ENCODE data around the gene DHCR24.

The DHCR24 gene

DNA sequence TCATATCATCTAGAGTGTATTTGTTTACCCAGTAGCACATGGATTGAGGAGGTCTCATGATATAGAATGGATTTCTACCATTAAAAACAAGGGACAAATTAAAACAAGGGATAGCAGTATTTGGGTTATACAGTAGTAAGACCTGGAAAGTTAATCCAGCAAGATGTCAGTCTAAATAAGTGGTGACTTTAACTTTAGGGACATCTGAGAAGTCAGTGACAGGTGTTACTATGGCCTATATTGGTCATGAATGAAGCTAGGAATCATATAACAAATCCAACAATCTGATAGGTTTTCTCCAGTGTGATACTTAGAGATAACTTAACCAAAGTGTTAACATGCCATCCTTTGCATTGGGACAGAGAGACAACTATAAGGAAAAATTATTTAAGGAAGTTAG is 42.7 kb upstream of the DHCR24 start:
- no peak overlapping the region for H3K9ac ChIP-seq

DNA sequence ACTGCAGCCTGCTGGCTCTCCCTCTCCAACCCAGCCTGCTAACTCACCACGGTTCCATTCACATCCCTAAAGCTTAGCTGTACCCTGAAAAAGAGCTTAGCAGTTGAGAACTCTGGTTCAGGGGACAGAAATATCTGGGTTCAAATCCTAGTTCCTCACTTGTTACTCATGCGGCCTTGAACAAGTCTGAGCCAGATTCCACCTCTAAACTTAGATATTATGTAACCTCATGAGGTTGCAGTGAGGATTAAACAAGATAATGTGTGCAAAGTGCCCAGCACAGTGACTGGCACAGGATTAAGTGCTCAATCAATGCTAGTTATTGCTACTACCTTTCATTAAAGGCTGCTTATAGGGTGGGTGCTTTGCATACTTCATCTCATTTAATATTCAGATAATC is 41.3 kb upstream of the DHCR24 start:
- peaks cover 10% of the 10 kb centered on the region for H3K4me1 ChIP-seq
- TF ChIP-seq, protein P1, sequence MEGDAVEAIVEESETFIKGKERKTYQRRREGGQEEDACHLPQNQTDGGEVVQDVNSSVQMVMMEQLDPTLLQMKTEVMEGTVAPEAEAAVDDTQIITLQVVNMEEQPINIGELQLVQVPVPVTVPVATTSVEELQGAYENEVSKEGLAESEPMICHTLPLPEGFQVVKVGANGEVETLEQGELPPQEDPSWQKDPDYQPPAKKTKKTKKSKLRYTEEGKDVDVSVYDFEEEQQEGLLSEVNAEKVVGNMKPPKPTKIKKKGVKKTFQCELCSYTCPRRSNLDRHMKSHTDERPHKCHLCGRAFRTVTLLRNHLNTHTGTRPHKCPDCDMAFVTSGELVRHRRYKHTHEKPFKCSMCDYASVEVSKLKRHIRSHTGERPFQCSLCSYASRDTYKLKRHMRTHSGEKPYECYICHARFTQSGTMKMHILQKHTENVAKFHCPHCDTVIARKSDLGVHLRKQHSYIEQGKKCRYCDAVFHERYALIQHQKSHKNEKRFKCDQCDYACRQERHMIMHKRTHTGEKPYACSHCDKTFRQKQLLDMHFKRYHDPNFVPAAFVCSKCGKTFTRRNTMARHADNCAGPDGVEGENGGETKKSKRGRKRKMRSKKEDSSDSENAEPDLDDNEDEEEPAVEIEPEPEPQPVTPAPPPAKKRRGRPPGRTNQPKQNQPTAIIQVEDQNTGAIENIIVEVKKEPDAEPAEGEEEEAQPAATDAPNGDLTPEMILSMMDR (IDR thresholded peaks at IDR 0.05): no peak
- no peak overlapping the region for H3K27ac ChIP-seq
- no peaks in the 10 kb centered on the region for H3K36me3 ChIP-seq (ENCODE audit: control insufficient read depth, insufficient read depth, low read length)
- H3K4me3 ChIP-seq (ENCODE audit: low read depth, low read length): no peak overlapping the region
- no peak overlapping the region for H3K9ac ChIP-seq
- H3K9me3 ChIP-seq (ENCODE audit: control insufficient read depth, low read length): no peaks in the 10 kb centered on the region
- H3K4me2 ChIP-seq (ENCODE audit: low read length): no peak overlapping the region
- H3K79me2 ChIP-seq: no peaks in the 10 kb centered on the region
- H3K27me3 ChIP-seq (ENCODE audit: control insufficient read depth, insufficient read depth, low read length): no peaks in the 10 kb centered on the region
- H2AFZ ChIP-seq: no peak overlapping the region

More for the DNA sequence above, 42.7 kb upstream of the DHCR24 start:
- peaks cover 9% of the 10 kb centered on the region for H3K4me1 ChIP-seq
- no peak overlapping the region for H3K27ac ChIP-seq
- H3K27me3 ChIP-seq (ENCODE audit: control insufficient read depth, insufficient read depth, low read length): no peaks in the 10 kb centered on the region
- H3K36me3 ChIP-seq (ENCODE audit: control insufficient read depth, insufficient read depth, low read length): no peaks in the 10 kb centered on the region
- no peaks in the 10 kb centered on the region for H3K9me3 ChIP-seq (ENCODE audit: control insufficient read depth, low read length)
- H3K4me2 ChIP-seq (ENCODE audit: low read length): no peak overlapping the region
- no peak overlapping the region for H3K4me3 ChIP-seq (ENCODE audit: low read depth, low read length)
- H3K79me2 ChIP-seq: no peaks in the 10 kb centered on the region
- H2AFZ ChIP-seq: no peak overlapping the region
- TF ChIP-seq, protein P1 (IDR thresholded peaks at IDR 0.05): no peak

DNA sequence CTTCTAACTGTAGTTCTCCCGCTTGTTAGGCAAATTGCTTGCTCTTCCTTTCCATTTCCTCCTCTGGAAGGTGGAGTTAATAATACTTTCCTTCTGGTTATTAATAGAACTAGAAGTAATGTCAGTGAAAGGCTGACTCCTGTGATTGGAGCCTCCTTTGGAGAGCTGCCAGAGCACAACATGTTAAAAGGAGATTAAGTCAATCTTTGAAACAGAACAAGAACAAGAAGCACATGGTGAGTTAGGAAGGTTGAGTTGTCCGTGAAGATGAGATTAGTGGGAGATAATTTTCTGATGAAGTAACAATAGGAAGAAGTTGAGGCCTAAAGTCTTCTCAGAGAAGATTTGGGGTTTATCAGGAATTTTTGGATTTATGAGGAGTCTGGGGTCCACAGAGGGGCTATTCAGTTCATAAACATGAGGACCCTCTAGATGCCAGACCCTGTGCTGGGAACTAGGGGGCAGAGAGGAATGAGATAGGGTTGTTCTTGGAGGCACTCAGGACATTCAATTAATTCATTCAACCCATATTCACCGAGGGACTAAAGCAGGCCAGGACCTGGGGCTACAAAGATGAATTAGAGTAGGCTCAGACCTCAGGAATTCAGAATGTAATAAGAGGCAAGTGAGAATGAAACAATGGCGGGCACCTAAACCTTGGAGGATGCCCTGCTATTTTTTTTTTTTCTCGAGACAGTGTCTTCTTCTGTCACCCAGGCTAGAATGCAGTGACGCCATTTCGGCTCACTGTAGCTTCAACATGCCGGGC is 40.7 kb upstream of the DHCR24 start:
- H2AFZ ChIP-seq: peak overlapping the region; percentile 33
- peak overlapping the region; percentile 50 for H3K4me2 ChIP-seq (ENCODE audit: low read length)
- H3K36me3 ChIP-seq (ENCODE audit: control insufficient read depth, insufficient read depth, low read length): no peaks in the 10 kb centered on the region
- peak overlapping the region; percentile 47 for H3K27ac ChIP-seq
- no peaks in the 10 kb centered on the region for H3K79me2 ChIP-seq
- no peaks in the 10 kb centered on the region for H3K27me3 ChIP-seq (ENCODE audit: control insufficient read depth, insufficient read depth, low read length)
- no peak overlapping the region for H3K9ac ChIP-seq
- H3K4me1 ChIP-seq: peaks cover 12% of the 10 kb centered on the region
- H3K4me3 ChIP-seq (ENCODE audit: low read depth, low read length): no peak overlapping the region
- no peaks in the 10 kb centered on the region for H3K9me3 ChIP-seq (ENCODE audit: control insufficient read depth, low read length)
- TF ChIP-seq, protein P1 (IDR thresholded peaks at IDR 0.05): no peak

DNA sequence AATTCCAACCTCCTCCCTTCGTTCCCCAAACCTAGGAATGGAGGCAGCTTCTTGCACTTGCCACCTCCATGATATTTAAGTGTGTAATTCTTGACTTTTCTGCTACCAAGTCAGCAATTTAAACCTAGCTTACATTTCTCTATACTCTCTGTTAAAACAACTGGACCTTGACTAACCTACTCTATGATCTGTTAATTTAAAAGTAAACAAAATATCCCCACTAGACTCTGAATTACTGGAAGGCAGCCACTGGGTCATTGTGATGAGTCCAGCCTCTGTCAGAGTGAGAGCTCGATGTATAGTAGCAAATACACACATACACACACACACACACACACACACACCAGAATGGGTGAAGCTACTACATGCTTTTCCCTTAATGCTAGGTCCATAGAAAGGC is 40.0 kb upstream of the DHCR24 start:
- Histone ChIP-seq H3K4me3 (ENCODE audit: low read depth, low read length) (no peak overlapping the region), H2AFZ (peak overlapping the region; percentile 33), H3K79me2 (no peaks in the 10 kb centered on the region), H3K9me3 (ENCODE audit: control insufficient read depth, low read length) (no peaks in the 10 kb centered on the region), H3K27me3 (ENCODE audit: control insufficient read depth, insufficient read depth, low read length) (no peaks in the 10 kb centered on the region), H3K9ac (no peak overlapping the region), H3K4me1 (peaks cover 12% of the 10 kb centered on the region), H3K36me3 (ENCODE audit: control insufficient read depth, insufficient read depth, low read length) (no peaks in the 10 kb centered on the region), H3K4me2 (ENCODE audit: low read length) (peak overlapping the region; percentile 50), H3K27ac (peak overlapping the region; percentile 19)
- TF ChIP-seq, protein P1 (IDR thresholded peaks at IDR 0.05): no peak

DNA sequence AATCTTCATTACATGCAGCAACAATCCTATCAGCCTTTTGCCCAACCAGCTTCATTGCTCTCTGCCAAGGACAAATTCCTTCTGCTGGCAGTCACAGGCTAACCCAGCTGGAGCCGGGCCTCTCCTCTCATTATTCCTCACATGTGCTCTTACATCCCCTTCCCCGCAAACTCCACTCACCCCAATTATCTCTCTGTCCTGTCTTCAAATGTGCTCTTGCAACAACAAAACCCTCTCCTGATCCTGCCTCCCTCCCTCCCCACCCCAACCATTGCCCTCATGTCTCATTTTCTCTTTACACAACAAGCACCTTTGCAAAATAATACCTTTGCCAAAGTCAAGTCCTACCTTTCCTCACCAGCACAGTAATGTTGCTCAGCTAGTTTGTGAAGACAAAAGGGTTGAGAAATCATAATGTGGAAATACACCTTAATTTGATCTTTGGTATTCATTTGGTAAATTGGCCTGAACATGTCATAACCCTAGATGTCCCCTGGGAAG is 36.0 kb upstream of the DHCR24 start:
- Histone ChIP-seq H3K4me3 (ENCODE audit: low read depth, low read length) (no peak overlapping the region), H3K4me2 (ENCODE audit: low read length) (no peak overlapping the region), H3K9ac (no peak overlapping the region), H3K36me3 (ENCODE audit: control insufficient read depth, insufficient read depth, low read length) (no peaks in the 10 kb centered on the region), H3K9me3 (ENCODE audit: control insufficient read depth, low read length) (no peaks in the 10 kb centered on the region), H3K27me3 (ENCODE audit: control insufficient read depth, insufficient read depth, low read length) (no peaks in the 10 kb centered on the region), H3K4me1 (peaks cover 12% of the 10 kb centered on the region), H3K27ac (peak overlapping the region; percentile 19), H2AFZ (no peak overlapping the region), H3K79me2 (no peaks in the 10 kb centered on the region)
- TF ChIP-seq, protein P1 (IDR thresholded peaks at IDR 0.05): no peak
